C4-2B (cell line): ENCODE results near the gene PLAGL1.

Experiments used
- ZFX ChIP-seq: fragments of 450-650 bp; IDR thresholded peaks from 2 replicates; pipeline ENCODE4 v1.6.1; 2017
- TF ChIP-seq, protein P1 (sequence below): fragments of 450-650 bp; conservative IDR thresholded peaks from 2 replicates; pipeline ENCODE4 v1.5.1; 2017; ENCODE audit warnings: mild to moderate bottlenecking

DNA sequence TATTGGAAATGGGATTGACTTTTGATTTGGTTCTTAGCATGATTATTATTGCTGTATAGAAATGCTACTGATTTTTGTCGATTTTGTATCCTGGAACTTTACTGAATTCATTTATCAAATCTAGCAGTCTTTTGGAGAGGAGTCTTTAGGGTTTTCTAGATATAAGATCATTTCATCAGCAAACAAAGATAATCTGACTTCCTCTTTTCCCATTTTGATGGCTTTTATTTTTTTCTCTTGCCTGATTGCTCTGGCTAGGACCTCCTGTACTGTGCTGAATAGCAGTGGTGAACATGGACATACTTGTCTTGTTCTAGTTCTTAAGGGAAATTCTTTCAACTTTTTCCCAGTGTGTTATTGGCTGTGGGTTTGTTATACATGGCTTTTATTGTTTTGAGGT lies 79.2 kb downstream of the PLAGL1 start:
- TF ChIP-seq, protein P1, sequence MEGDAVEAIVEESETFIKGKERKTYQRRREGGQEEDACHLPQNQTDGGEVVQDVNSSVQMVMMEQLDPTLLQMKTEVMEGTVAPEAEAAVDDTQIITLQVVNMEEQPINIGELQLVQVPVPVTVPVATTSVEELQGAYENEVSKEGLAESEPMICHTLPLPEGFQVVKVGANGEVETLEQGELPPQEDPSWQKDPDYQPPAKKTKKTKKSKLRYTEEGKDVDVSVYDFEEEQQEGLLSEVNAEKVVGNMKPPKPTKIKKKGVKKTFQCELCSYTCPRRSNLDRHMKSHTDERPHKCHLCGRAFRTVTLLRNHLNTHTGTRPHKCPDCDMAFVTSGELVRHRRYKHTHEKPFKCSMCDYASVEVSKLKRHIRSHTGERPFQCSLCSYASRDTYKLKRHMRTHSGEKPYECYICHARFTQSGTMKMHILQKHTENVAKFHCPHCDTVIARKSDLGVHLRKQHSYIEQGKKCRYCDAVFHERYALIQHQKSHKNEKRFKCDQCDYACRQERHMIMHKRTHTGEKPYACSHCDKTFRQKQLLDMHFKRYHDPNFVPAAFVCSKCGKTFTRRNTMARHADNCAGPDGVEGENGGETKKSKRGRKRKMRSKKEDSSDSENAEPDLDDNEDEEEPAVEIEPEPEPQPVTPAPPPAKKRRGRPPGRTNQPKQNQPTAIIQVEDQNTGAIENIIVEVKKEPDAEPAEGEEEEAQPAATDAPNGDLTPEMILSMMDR = no peak
- no peak for TF ChIP-seq ZFX
